GM21390 (cell line): ENCODE results near the gene SDK1.

Source experiments
- ATAC-seq: cut with Tn5 transposase; IDR thresholded peaks from one replicate; pipeline ENCODE4 v1.9.1; 2021; ENCODE audit not compliant: unreplicated experiment

The SDK1 gene

DNA sequence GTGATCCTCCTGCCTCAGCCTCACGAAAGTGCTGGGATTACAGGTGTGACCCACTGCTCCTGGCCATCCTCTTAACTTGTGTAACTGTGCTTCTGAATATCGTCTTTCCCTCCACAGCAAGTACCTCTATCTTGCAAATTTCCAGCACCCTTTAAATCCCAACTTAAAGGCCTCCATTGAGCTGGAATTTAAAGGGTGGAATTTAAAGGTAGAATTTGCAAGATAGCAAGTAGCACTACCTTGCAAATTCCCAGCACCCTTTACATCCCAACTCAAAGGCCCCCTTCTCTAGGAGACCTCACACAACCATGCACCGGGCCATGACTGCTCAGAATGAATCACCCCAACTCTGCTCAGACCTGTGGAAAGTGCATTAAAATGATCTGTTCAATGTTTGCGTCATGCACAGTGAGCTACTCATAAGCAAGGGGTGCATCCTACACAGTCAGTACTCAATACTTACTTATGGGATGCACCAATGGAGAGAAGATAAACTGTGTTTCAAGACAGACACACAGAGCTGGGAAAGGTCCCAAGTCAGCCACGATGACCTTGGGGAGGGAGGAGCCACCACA lies 17.8 kb upstream of the SDK1 start:
- no peak for ATAC-seq

DNA sequence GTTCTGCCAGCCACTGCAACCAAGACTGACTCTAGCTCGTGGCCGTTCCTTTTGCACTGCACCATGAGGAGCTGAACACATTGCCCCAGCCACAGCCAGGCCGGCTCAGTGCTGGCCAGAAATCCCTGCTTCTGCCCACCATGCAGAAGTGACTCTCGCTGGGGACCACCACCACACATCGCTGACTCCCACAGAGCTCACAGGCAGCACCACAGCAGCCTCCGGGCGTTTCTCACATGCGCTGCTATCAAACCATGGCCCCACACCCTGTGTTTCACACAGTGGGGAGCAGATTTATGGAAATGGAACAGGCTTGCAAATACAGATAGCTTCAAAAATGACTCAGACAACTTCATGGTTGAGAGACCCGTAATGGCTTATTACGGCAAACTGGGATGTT lies 15.4 kb upstream of the SDK1 start:
- ATAC-seq = no peak

DNA sequence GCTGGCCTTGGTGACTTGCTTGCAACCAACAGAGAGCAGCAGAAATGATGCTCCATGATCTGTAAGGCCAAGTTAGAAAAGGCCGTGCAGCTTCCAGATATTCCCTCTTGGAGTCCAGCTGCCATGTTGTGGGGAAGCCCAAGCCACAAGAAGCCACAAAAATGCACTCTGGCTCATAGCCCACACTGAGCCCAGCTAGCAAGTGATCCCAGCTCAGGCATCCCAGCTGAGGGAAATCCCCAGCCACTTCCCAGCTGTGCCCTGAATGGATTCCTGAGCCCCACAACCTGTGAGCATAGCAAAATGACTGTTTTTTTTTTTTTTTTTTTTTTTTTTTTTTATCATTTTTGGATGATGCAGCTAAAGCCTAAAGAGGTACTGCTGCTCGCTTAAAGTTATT lies 11.1 kb upstream of the SDK1 start:
- no peak for ATAC-seq

DNA sequence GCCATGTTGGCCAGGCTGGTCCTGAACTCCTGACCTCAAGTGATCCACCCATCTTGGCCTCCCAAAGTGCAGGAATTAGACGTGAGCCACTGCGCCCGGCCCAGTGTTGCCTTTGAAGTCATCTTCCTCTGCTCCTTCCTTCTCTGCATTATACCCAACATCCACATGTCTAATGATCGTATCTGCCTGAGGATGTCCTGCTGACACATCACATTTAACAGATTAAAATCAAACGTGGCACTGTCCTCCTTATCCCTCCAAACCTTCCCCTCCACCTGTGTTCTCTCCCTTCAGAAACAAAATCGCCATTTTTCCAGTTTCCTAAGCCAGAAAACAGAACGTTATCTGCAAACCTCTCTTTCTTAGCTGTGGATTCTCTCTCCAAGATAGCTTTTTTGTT lies 8.4 kb upstream of the SDK1 start:
- ATAC-seq = no peak

DNA sequence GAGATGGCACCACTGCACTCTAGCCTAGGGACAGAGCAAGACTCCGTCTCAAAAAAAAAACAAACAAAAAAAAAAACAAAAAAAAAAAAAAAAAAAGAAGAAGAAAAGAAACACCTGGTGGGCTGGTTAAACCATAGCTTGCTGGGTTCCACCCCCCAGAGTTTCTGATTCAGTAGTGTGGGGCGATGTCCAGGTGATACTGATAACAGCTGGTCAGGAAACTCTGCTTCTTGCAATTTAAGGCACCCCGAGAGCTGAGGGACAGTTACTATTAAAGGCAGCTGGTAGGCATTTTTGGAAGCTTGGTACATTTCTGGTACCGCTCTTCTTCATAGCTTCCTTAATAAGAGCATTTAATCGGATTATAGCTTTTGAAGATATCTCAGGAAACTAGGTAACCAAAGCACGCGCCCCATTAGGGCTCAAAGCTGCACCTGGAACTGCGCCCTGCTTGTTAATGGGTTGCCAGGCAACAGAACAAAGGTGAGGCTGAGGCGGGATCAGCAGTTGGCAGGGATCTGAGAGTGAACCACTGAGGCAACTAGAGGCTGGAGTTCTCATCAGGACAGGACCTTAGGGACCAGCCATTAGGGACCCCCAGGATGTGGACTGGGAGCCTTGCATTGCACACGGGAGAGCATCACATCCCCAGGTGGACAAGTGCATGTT lies 6.5 kb upstream of the SDK1 start:
- ATAC-seq = no peak

DNA sequence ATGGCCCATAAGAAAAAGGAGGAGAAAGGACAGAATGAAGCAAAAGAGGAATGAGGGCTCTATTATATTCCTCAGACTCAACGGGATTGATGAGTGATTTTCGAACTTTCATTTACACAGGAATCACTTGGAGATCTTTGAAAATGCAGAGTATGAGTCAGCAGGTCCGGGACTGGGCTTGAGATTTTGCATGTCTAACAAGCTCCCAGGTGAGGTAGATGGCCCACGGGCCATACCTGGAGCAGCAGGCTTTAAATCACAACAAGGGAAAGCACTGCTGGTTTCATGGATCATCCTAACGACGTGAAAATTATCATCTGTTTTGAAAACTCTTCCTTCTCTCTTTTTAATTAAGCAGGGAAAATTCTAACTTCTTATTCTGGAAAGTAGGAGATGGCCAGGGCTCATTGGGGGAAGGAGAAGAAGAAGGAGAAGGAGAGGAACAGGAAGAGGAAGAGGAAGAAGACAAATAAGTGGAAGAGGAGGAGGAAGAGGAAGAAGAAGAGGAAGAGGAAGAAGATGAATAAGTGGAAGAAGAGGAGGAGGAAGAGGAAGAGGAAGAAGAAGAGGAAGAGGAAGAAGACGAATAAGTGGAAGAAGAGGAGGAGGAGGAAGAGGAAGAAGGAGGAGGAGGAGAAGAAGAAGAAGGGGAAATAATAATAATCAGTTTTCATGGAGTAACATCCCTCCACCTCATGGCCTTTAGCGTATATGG lies 3.8 kb upstream of the SDK1 start:
- no peak for ATAC-seq

DNA sequence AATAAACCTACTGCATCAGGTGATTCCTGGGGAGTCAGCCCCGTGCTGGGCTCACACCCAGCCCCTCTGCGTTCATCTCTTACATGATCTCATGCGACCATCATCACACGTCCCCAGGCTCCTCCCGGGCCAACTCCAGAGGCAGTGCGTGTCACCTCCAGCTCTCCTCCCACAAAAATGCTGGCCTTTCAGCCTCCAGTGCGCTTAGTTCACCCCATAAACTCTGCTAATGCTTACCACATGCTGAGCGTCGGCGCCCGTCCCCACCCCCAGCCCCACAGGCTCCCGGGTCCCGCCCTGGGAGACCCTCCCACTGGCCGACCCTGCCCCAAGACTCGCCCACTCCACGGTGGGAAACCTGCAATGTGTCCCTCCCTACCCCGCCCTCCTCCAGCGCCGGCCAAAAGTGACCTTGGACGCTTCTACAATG lies 816 bp upstream of the SDK1 start:
- ATAC-seq = no peak

DNA sequence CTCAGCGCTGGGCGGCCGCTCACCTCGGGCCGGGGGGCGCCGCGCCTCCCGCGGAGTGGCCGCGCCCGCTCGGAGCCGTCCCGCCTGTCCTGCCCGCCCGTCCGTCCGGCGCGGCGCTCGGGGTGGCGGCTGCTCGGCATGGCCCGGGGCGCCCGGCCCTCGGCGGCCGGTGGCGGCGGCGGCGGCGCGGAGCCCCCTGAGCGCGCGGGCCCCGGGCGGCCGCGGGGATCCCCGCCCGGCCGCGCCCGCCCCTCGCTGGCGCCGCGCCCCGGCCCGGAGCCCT lies 338 bp downstream of the SDK1 start:
- ATAC-seq = peak; percentile 10

DNA sequence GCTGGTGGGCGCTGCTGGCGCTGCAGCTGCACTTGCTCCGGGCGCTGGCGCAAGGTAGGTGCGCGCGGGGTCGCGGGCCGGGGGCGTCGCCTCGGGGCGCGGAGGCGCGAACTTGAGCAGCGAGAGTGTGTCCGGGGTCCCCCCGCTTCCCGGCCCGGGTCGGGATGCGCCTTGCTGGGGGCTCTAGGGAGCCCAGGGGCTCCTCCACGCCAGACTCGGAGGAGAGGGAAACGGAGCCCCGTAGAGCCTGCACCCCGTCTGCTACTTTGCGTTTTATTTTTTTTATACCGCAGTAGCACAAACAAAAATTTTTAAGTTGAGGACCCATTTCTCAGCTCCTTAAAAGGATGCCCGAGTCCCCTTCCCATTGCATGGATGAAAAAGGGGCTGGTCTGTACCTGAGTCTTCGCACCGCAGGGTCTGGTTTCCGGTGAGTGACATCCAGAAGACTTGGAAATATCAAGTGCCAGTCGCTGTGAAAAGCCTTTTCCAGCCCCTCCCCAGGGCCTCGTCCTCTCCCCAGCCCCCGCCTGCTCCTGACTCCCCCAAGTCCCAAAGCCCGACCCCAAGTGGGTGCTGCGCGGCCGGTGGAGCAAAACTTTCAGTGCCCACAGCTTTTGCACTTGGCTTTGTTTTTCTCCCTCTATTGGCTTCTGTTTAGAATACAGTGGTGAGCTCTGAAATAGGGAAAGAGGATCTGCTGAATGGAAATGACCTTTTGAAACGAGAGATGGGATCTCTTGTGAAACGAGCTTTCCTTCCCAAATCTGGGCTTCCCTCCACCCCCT lies 973 bp downstream of the SDK1 start:
- ATAC-seq = no peak

DNA sequence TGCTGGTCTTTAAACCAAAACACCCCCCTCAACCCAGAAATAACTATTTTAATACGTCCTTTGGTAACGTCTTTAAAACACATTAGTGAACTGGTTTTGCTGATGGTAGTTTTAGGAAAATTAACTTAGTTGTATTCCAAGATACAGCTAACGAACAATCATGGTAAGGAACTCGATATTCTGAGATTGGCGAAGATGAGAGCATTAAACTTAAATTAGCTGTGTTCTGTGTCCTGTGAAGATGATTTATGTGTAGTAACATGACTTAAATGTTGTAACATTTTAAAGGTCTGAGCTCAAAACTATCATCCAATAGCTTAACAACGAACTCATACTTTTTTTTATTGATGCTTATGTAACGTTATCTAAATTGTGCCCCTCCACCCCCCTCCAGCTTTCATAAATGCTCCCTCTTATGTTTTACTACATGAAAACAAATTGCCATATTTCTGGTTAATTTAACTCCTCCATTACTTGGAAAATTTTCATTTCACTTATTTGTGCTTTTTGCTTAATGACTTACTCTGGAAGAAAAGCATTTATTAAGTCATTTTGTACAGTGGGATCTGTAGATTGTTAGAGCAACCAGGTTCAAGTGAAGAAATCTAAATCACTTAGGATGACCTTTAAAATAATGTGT lies 1.7 kb downstream of the SDK1 start:
- ATAC-seq = no peak

DNA sequence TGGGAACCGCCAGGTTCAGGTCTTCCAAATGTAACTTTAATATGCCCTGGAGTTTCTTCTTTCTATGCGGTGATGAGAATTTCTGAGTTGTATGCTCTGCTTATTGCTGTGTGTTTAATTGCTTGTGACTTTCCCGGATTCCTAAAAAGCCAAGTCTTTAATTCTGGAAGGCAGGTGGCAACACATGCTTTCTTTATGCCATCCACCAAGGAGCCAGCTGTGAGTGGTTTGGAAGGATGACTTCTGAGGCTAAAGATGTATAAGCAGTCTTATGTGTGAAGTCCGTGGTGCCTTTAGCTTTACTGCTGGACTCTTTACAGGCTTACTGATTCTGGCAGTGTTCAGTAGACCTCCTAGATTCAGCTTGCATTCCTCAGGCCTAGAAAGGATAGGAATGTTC lies 3.1 kb downstream of the SDK1 start:
- ATAC-seq = no peak

DNA sequence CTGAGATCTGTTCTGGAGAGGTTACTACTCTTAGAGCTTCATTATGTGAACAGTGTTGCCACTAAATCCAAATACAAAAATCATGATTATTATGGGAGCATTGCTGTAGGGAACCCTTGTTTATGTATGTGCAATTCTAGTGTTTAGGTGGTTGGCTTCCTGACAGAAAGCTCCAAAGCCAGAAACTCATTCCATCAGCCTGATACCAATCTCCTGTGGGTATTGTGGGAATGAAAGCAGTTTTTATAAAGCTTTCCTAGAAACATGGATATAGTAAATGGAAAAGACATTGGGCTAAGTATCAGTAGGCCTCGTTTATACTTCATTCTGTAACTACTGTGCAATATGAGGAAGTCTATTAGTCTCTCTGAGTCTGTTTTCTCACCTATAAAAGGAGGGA lies 6.4 kb downstream of the SDK1 start:
- no peak for ATAC-seq

DNA sequence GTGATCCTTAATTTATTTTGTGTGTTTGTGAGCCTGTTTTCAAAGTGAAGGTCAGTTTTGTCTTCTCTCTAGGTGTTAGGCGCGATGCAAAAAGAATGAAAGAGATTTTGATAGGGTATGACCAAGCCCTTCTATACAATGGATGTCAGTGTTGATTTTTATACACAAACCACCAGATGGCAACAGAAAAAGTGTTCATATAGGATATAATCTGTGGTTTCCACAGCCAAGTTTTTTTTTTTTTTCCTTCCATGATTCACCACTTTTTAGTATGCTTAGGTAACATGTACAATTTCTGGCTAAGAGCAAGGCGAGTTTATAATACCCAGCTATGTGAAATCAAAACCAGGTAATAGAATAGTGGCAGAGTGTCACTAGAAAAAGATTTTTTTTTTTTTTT lies 8.1 kb downstream of the SDK1 start:
- no peak for ATAC-seq

DNA sequence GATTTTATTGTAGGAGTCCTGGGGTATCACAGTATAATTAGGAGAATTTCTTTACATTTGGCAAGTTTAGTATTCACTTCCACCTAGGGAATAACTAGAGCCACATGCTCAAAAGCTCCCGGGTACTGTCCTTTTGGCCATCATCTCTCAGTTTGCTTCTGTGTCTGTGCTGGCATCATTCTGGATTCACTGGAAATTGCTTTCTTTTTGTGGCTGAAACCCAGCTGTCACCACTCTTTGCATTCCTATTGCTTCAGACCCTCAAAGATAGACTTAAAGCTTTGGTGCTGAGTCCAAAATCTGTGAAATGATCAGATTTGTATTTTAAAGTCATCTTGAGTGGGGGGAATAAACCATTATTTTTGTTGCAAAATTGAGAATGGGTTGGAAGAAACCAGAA lies 8.9 kb downstream of the SDK1 start:
- ATAC-seq = no peak

DNA sequence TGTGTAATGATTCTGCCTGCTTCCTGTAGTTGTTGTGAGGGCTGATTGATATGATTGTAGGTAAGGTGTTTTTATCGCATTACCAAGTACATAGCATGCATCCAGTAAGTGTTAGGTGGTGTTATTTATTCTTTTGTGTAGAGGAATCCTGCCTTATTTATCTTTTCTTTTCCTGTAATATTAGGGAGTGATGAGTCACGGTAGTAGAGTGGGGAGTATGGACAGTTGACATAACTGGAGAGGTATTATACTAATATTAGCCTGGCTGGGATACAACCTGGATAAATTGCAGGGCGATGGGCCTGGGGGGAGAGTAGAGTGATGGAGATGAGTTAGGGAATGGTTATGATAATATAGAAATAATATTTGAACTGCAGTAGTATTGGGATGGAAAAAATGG lies 9.8 kb downstream of the SDK1 start:
- ATAC-seq = no peak

DNA sequence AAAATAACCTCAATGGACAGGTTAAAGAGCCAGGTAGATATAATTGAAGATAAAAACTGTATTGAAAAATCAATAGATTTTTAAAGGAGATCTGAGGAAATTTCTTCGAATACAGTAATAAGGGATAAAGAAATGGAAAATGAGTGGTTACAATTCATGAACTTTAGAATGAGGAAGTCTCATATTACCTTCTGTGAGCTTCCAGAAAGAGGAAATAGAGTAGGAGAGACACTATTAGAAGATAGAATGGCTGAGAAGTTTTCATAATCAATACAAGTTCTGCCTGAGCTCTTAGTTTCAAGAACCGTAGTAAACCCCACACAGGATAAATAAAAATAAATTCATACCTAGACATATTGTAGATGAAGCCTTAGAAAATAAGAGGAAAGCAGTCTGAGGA lies 11.5 kb downstream of the SDK1 start:
- ATAC-seq = no peak

DNA sequence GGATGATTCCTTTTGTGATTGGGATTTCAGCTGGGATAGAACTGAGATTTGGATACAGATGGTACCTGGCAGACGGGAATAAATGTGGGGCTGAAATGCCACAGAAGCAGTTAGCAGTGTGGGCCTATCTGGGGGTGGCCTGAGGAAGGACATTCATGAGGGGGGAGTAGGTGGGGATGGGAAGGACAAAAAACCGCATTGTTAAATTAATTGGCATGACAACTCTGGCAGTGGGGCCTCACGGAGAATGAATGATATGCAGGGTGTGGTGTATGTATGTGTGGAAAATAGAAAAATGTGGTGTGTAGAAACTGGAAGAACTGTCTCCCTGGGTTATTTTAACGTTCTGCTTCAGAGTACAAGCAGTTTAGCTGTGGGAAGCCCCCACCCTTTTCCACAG lies 17.8 kb downstream of the SDK1 start:
- no peak for ATAC-seq

DNA sequence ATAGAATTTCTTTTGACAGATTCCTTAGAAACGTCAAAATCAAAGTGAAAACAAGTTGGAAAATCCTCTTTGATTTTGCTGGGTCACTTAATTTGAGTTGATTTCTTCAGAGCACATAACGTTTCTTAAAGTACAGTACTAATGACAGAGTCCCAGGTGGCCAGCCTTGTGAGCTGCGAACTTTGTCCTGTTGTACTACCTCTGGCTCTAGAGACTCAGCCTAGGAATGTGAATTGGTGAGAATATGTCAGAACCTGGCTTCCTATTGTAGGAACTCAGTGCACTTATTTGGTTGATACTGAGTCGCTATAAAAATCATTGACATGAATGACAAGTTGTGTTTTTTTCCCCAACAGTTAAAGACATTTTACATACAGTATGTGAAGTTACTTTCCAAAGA lies 20.2 kb downstream of the SDK1 start:
- ATAC-seq = no peak

DNA sequence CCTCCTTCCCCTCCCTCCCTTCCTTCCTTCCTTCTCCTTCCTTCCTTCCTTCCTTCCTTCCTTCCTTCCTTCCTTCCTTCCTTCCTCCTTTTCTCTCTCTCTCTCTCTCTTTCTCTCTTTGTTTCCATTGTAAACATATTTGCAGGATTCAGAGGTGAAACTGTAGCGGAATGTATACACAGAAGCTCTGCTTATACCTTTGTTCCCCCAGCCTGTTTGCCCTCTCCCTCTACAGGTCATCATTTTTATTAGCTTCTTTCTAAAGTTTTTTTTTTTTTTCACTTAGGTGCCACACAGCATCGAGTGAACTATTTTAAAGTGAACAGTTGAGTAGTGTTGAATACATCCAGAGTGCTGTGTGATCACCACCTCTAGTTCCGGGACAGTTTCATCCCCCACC lies 20.7 kb downstream of the SDK1 start:
- no peak for ATAC-seq

DNA sequence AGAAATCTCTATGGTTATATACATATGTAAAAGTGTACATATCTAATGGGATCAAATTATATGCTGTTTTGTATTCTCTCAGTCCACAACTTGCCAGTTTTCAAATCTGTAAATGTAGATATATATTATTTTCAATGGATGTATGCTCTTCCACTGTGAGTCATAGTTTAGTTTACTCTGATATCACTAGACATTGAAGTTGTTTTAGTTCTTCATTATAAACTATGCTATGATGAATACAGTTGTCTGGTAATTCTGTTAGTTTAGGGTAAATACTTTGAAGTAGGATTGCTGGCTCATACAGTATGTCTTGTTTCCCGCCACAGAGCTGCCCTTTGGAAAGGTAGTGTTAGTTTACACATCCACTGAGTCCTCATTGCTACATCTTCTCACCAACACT lies 25.2 kb downstream of the SDK1 start:
- ATAC-seq = no peak

DNA sequence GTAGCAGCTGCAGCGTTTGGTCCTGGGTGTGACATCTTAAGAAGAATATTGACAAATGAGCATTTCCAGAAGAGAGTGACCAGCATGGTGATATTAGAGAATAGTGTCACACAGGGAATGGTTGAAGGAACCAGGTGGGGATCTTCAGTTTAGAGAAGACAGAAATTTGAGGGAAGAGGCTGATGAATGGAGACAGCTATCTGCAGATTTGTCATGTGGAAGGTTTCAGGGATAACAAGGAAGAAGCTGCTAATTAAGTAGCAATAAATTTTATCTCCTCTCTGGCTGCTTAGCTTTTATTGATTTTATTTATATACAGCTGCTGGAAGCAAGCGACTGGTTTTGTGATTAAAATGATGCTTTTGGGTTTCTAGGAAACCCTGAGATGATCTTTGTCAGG lies 26.0 kb downstream of the SDK1 start:
- ATAC-seq = no peak

DNA sequence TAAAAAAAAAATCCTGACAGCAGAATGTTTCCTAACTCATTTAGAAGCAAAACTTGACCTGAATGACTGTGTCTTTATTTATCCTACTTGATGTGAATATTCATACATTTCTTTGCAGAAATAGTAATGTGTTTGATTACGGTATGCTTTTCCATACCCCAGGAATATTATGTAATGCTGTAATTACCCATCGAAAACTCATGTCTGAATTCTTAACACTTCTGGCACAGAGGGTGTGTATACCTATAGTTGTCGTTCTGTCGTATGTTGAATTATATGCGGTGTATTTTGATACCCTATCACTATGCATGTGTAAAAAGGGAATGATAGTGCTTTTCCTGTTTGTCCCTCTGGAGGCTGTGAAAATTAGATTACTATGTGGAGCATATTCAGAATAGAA lies 26.6 kb downstream of the SDK1 start:
- ATAC-seq = no peak
